G401 (cell line): Measurements from ENCODE around the gene KIF13A. TPM values are rescaled to one million over a fixed set of nuclear protein-coding genes. Genes with fewer than 3 reads are reported as not detected.
"Not testable (repeated sequence)": the region's sequence is repeated elsewhere in the genome, so short reads cannot be mapped to it uniquely, and the experiment has no call there.

ENCODE experiments used
- DNase-seq: peaks from one replicate; pipeline ENCODE4 v3.0.0-alpha.2; 2015; ENCODE audit warnings: low spot score
- in situ Hi-C: cut with HindIII; loops from 2 replicates; pipeline ENCODE4 v1.10.0; 2016; ENCODE audit warnings: low sequenced_read_pairs, mixed read lengths
- total RNA-seq: library from RNA; depleted of rRNA; stranded (reverse); fragments of >200 nt; shearing (Covaris generic); gene quantifications from 2 replicates; pipeline ENCODE4 v1.2.3, GENCODE V29; 2014

KIF13A gene
- total RNA-seq, 1 experiment from 2014 or later, result 18.3 TPM

DNA sequence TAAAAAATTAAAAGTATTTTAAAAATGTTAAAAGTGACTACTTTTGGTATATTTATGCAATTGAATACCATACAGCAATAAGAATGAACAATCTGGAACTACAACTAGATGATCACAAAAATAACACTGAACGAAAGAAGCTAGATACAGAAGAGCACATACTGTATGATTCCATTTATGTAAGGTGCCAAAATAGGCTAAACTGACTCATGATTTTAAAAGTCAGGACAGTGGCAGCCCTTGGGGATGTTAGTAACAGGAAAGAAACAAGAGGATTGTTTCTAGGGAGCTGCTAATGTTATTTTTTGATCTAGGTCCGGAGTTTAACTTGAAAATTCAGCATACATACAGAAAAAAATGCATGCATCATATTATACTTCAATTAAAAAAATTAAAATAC, 42.3 kb downstream of the KIF13A start:
- no peak for DNase-seq
- in situ Hi-C loops, result no loop called here

DNA sequence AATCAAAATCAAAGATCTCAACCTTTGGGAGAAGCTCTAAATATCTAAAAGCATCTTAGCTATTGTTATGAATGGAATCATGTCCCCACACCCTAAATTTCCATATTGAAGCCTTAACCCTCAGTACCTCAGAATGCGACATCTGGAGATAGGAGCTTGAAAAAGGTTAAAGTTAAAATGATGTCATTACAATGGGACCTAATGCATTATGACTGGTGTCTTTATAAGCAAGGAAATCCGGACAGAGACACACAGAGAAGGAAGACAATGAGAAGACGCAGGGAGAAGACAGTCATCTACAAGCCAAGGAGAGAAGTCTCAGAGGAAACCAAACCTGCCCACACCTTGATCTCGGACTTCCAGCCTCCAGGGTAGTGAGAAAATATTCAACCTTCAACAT, 46.1 kb downstream of the KIF13A start:
- in situ Hi-C loops, result no loop called here
- DNase-seq, result no peak

DNA sequence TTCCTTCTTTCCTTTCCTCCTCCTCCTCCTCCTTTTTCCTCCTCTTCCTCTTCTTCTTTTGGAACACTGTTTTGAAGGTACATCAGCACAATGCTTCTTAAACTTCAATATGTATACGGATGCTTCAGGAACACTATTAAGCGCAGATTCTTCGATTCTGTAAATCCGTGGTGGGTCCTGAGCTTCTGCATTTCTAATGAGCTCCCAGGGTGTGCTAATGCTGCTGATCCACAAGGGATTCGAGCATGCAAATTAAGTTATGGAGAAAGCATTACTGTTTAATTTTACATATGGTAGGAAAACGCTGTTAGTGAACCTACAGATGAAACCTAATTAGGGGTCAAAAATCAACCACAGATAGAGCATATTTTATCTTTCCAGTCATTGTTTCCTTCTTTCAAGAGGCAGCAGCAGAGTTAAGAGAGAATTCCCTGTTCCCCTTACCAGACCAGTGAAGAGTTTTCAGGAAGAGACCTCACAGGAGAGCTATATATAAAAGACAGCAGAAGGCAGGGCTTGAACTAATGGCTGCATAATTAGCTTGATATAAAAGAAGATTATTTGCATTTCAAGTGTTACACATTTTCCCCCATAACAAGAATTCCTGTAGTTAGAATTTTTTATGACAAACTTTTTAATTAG, 47.2 kb downstream of the KIF13A start:
- in situ Hi-C loops, result no loop called here
- no peak for DNase-seq

DNA sequence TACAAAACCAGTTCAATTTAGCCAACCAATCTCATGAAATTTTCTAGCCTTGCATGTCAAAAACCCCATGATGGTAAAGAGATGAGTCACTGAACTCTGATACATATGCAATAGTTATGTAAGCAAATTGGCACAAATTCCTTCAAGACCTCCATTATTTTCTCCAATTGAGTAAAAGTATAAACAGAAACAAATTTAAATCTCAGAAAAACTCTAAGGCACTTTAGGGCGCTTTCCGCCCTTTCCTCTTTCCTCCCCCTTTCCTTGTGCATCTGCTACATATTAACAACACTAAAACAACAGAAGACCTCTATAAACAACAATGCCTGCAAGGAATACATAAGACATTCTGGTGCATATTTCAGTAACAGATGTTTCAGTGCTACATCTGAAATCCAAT, 48.5 kb downstream of the KIF13A start:
- no peak for DNase-seq
- in situ Hi-C loops, result no loop called here

DNA sequence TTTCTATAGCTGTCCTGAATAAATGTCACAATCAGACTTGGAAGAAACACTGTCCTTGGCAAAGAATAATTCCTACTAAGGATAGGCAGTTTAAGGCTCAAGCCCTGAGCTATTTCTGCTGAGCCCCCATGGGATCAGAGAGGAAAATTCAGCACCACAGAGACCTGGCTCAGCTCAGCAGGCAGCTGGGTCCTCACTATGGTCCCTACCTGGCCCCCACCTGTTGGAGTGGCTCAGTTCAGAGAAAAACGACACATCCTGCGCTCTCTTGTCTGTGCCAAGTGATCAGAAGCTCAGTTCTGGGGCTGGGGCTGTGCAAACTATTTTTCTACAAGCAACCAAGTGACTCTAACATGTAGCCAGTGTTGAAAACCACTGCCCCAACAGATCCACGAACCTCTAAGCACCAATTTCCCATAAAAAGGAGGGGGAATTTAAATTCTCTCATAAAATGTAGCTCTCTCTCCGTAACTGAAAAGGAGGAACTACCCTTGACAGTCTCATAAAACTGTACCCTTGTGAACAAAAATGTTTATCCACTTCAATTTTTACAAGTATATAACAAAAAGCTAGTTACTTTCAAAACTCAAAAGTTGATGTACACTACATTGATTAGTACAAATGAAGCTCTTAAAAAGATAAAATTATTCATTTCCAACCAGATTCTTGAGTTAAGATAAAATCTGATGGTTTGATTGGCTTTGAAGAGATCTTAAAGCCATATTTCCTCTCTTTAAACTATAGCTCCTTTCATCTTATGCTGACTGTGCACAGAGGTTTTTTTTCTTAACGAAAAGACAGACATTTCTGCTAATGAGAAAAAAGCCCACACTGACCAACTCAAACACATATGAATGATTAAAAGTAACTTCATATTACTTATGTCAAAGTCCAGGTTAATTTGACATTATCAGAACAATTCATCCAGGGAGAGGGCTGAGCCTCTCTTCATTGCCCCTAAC, 52.0 kb downstream of the KIF13A start:
- DNase-seq, result no peak
- in situ Hi-C loops, result no loop called here

DNA sequence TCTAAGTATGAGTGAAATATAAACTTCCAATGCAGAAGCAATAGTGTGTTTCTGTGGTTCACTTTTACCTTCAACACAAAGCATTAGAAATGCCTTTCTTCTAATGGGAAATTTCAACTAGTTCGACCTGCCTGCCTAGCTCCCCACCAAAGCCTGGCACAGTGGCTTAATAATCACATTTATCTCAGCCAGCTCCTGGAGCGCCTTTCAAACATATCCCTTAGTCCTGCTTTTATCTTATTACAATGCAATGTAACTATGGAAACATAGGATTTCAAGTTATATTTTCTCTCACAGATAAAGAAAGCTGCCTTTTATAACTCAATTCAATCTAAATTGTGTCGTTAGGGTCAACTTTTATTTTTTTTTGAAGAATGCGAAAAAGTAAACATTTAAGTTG, 53.7 kb downstream of the KIF13A start:
- no peak for DNase-seq
- in situ Hi-C loops, result no loop called here

DNA sequence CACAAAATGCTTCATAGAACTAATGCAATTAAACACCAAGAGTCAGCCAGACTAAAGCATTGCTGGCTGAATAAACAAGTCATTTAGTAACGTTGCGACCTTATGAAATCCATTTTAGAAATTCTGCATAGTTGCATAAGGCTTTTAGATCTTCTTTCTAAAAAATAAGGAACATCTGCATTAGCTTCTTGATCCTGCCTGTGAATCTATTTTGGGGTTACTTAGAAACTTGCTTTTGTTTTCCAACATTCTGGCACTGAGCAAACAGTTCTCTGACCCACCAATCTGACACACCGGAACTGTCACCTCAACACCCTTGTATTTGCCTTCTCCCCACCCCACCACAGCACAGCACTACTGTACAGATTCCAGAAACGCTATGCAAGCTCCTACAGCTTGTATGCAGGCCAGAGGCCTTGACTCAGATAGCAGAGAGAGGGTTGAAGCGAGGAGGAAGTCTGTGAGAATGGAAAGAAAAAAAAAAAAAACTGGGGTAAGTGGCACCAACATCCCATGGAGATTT, 55.0 kb downstream of the KIF13A start:
- in situ Hi-C loops, result no loop called here
- DNase-seq, result no peak

DNA sequence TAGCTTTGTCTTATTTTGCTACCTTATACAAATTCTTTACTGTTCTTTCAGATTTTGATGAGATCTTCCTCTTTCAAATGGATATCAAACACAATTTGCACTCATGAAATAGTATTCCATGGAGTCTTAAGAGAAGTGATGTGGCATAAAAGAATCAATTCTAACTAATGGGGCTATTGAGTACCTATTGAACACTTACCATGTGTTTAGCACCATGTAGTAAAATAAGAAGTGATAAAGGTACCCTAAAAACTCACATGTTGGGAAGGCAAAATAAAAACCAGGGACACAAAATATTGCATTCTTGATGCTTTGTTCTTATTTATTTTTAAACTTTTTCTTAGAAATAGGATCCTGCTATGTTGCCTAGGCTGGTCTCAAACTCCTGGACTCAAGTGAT, 56.2 kb downstream of the KIF13A start:
- in situ Hi-C loops, result no loop called here
- no peak for DNase-seq

DNA sequence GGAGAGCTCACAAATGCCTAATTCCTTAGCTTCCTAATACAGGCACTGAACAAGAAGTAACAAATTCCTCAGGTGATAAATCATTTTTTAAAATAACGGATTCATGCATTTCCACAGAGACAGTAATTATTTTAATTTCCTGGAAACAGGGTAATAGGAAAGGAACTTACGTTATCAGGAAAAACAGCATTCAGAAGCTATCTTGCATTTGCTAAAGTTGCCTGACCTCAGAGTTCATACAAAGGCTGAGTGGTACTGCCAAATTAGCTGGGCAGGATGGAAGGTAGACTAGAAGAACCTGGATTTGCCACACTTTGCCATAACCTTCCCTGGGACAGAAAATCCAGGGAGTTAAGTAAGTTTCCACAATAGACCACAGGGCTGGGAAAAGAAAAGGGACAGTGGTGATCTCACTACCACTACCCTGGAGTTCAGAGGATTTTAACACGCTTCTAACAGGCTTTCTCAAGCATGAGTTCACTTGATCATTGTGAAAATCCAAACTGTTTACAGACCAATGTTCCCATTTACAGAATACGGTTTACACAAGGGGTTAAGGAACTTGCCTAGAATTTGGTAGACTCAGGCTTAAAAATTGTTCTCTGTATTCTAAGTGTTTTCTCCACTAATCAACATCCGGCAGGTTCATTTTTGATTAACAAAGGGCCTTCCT, 57.0 kb downstream of the KIF13A start:
- no peak for DNase-seq
- in situ Hi-C loops, result no loop called here

DNA sequence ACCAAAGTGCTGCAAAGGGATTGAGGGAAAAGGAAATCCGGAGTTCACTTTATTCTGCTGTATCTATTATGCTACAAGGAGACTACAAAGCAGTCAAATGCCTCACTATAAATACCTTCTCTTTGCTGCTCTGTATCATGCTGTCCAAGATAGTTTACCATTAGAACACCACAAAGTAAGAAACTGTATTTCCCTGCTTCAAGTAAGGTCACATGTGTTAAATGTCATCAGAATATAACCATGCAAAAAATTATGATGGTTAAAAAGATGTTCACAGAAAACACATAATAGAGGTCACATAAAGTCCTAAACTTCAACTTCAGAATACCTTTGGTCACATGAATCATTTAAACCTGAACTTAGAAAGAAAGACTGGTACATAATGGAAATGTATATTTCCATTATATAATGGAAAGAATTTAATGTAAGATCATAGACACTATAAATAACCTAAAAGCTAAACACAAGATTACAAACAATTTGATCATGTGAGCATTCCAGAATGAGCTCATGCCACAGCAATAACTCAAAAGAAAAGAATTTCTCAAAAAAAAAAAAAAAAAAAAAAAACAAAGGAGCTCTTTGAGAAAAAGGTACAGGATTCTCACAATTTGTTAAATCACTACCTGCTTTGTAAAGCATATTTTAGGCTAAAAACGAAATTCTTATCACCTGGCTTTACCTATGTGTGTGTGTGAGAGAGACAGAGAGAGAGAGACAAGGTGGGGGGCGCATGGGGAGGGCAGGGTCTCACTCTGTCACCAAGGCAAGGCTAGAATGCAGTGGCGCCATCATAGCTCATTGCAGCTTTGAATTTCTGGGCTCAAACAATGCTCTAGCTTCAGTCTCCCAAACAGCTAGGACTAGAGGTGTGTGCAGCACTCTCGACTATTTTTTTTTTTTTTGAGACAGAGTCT, 58.7 kb downstream of the KIF13A start:
- in situ Hi-C loops, result no loop called here
- DNase-seq, result no peak

DNA sequence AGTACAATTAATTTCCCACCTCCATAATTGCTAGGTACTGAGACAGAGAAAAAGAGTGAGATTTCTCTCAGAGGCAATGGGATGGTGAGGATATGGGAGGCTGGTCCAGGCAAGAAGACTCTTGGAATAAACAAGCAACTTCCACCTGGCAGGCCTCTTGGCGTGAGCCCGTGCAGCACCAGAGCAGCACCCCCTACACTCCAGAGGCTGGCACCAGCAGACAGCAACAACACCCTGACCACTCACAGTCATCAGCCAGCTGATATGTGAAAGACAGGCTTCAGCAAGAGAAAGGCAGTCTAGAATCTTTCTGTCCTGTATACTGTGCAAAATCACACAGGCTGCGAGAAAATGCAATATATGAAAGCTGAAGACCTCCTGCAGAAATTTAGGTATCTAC, 59.7 kb downstream of the KIF13A start:
- in situ Hi-C loops, result no loop called here
- DNase-seq, result no peak

DNA sequence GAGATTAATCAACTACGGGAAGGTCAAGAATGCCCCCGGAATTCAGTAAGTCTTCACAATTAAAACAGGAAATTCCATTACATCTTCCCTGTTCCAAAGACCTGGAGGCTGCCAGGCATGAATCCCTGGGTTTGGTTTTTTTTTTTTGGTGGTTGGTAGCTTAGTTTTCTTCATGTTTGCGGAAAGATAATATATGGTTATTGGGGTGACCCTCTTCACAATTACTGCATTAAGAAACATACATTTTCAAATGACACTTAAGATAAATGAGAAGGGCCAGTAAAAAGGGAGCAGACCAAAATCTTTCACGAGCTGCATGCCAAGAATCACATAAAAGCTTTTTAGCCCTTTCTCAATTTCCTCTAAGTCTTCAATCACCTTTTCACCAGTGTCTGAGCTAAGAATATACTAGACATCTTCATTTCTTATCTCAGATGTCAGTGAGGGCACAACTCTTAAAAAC, 64.0 kb downstream of the KIF13A start:
- in situ Hi-C loops, result no loop called here
- DNase-seq, result no peak

DNA sequence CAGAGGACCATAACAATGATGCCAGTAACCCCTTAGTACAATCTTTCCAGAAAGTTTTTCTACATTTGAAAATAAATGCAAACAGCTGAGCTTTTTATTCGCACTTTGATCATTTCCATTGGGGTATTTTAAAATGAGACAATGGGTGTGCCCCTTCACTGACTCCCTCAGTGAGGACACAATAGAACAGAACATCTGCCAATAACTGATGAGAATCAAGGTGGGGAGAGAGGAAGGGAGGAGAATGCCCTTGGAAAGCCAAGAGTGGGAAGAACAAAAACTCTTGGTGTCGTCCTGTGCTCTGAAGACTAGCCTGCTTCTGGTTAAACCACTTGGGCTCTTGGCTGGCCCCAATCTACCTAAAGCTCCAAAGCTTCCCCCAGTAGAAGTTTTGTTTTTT, 66.0 kb downstream of the KIF13A start:
- no peak for DNase-seq
- in situ Hi-C loops, result no loop called here

DNA sequence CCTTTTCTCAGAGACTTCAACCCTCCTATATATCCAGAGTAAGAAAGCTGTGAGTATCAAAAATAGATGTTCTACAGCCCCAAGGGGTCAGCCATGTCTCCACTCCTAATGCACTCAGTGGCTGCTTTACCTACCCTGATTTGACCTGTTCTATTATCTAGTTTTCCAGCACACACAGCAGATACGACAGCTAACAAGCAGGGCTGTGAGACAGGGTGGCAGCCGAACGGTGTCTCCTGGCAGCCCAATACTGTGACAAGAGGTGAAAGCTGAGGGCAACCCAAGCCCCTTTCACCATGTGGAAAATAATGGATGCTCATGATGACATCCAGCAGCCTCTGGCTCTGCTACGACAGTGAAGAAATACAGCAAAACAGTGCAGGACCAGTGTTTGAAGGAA, 67.9 kb downstream of the KIF13A start:
- in situ Hi-C loops, result no loop called here

DNA sequence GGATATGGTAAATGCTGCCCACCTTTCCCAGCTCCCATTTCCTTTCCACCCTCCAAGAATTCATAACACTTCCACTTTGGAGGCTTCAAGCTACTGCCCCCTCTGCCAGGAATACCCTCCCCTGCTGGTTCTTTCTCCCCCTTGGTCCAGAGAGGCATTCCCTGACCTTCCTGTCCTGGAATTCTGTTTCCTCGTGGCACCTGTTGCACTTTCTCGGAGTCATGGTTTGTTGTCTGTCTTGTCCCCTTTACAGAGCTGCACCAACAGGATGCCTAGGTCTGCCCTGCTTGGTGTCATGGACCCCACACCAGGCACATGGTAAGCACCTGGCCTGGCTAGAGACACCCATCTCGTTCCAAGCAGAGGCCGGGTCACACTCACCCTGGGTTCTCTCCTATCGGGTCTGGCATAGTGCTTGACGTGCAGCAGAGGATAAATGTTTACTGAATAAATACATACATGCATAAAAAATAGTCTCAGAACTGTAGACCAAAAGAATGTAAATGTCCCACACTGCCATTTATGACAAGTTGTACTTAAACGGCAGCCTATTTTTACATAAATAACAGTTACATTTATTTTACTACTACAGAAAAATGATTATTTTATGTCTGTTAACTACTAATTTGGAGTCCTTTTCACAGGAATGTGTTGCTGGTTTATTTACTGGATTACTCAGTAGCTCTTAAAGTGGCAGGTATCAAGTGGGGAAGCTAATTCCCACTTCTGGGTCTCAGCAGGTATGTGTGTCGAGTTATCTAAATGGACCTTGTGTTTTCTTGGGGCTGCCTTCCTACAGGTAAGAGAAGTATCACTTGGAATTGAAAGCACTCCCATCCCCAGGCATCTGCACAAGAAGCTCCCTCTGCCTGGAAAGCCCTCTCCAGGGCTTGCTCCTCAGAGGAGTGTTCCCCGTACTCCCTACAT, 69.3 kb downstream of the KIF13A start:
- in situ Hi-C loops, result no loop called here
- DNase-seq, result no peak

More for the DNA sequence above, 67.9 kb downstream of the KIF13A start:
- no peak for DNase-seq

DNA sequence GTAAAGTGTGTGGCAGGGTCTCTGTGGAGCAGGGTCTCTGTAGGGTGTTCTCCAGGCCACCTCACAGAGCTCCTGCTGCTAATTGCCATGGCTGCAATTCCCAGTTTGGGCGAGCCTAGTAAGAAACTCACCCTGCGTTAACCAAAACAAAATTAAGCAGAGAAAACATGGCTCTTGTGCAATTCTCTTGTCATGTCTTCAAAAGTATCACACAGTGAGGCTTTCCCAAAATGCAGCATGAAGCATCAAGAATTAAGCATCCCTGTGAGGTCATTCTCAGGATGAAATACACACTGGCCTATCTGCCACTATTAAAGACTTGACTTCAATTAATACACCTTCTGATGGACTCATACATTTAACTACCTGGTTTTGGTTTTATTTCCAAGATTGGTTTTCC, 72.8 kb downstream of the KIF13A start:
- in situ Hi-C loops, result no loop called here

DNA sequence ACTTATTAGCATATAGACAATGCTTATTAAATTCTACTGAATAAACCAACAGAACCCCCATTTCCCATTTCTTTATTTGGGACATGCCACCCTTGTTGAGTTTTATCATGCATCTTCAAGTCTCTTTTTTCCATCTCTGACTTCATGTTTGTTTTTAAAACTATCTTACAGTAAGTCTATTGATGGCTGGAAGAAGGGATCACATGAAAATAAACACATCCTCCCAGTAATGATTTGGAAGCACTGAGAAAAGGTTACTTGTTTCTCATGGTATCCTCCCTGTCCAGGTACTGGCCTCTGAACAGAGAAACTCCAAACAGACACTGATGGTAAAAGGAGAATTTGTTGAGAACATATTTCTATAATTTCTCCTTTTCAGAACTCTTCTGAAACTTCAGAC, 74.9 kb downstream of the KIF13A start:
- no peak for DNase-seq
- in situ Hi-C loops, result no loop called here

More for the DNA sequence above, 72.8 kb downstream of the KIF13A start:
- DNase-seq, result no peak

DNA sequence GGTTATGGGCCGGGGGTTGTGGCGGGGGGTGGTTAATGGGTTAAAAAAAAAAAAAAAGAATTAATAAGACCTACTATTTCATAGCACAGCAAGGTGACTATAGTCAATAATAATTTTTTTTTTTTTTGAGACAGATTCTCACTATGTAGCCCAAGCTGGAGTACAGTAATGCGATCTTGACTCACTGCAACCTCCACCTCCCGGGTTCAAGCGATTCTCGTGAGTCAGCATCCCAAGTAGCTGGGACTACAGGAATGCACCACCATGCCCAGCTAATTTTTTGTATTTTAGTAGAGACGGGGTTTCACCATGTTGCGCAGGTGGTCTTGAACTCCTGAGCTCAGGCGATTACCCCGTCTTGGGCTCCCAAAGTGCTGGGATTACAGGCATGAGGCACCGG, 75.8 kb downstream of the KIF13A start:
- in situ Hi-C loops, DNase-seq: not testable (repeated sequence)
